HUES64 (cell line): ENCODE data around the gene GABBR1.

Experiments used
- H3K27ac ChIP-seq: 2 replicates; pipeline ENCODE4 v1.7.0; 2013; ENCODE audit warnings: low read depth, low read length, inconsistent platforms
- H3K27me3 ChIP-seq: 2 replicates; pipeline ENCODE4 v1.6.1; 2013; ENCODE audit warnings: mild to moderate bottlenecking, low read length; ENCODE audit not compliant: insufficient read depth
- H3K36me3 ChIP-seq: 2 replicates; pipeline ENCODE4 v1.6.1; 2013; ENCODE audit warnings: mild to moderate bottlenecking, low read length; ENCODE audit not compliant: insufficient read depth
- H3K4me1 ChIP-seq: 2 replicates; pipeline ENCODE4 v1.6.1; 2013; ENCODE audit warnings: mild to moderate bottlenecking, low read length, moderate library complexity; ENCODE audit not compliant: insufficient read depth
- H3K4me3 ChIP-seq: 2 replicates; pipeline ENCODE4 v1.5.1; 2013; ENCODE audit warnings: mild to moderate bottlenecking, low read length, moderate library complexity
- H3K9ac ChIP-seq: 2 replicates; pipeline ENCODE4 v1.6.1; 2013; ENCODE audit warnings: mild to moderate bottlenecking, low read depth, low read length
- H3K9me3 ChIP-seq: 2 replicates; pipeline ENCODE4 v1.6.1; 2013; ENCODE audit warnings: low read depth, low read length; ENCODE audit not compliant: insufficient read depth
- WGBS: fragments of 150-250, 120-280 bp; methylation state at CpG from one replicate; pipeline ENCODE4 v1.1.7; 2013; ENCODE audit warnings: missing lambda C conversion rate; 5-methylcytosine and 5-hydroxymethylcytosine counted together

Gene GABBR1

GRCh38 chr6:29630315-29630714 lies 2.7 kb downstream of the GABBR1 start:
- Histone ChIP-seq H3K36me3 (no peaks in the 10 kb centered on the region), H3K4me3 (peak overlapping the region; percentile 72), H3K4me1 (peaks cover 48% of the 10 kb centered on the region), H3K27ac (no peak overlapping the region), H3K9me3 (no peaks in the 10 kb centered on the region), H3K9ac (no peak overlapping the region), H3K27me3 (no peaks in the 10 kb centered on the region)
- 54% methylated on average over 9 of the region's 9 CpGs for whole genome bisulfite sequencing

DNA sequence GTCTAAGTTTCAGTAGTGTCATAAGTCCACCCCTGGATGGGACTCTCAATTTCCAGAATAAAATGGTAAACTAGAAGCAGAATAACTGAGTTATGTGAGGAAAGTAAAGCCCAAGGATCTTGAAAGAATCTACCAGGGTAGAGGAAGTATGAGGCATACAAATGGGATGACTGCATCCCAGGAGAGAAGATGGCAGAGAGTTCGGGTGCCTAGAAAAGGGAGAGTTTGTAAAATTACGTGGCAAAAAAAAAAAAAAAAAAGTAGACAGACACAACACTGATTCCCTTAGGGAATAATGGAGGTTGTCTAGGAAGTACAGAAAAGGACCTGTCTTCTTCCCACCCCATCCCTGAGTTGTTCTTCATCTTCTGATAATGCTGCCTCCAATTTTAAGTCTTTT lies 3.4 kb downstream of the GABBR1 start:
- H3K27me3 ChIP-seq: no peaks in the 10 kb centered on the region
- no peaks in the 10 kb centered on the region for H3K9me3 ChIP-seq
- no peak overlapping the region for H3K9ac ChIP-seq
- H3K27ac ChIP-seq: no peak overlapping the region
- 67% methylated on average over 1 of the region's 2 CpGs for WGBS
- H3K4me1 ChIP-seq: peaks cover 52% of the 10 kb centered on the region
- H3K36me3 ChIP-seq: no peaks in the 10 kb centered on the region
- H3K4me3 ChIP-seq: peak overlapping the region; percentile 72

DNA sequence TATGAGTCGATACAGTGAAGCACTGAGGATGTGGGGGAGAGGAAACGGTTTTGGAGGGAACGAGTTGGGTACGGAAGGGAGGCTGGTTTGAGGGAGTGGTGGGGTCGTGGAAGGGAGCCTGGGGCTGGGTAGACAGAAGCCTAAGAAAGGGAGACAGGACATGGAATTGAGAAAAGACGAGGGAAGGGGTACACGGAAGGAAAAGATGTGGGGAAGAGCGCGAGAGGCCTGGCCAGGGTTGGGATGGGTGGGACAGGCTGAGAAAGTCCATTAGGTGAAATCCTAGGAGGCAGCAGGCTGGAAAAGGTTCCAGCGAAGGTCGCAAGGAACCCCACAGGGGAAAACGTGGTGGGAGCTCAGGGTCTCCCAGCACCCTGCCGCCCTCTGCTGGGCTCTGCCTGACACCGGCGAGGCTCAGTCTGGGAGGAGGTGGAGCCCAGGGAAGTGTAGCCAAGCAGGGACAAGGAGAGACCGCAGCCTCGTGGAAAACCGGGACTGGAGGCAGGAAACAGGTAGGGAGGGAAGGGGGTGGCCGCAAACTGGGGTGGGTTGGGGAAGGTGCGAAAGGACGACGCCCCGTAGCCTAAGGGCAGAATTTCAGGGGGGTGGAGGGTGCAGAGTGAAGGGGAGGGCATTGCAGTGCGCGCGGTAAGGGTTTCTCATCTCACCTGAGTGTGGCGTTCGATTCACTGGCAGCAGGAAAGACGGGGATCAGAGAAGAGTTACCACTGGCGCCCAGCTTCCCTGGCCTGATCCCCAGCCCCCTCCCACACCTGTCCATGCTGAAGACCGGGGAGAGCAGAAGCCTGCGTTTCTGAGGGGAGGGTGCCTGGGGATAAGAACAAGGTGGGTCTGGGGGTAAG lies 4.3 kb downstream of the GABBR1 start:
- Histone ChIP-seq H3K4me1 (peaks cover 58% of the 10 kb centered on the region), H3K36me3 (peaks cover 6% of the 10 kb centered on the region), H3K27ac (peak overlapping the region; percentile 50), H3K9me3 (no peaks in the 10 kb centered on the region), H3K9ac (peak overlapping the region; percentile 53), H3K4me3 (peak overlapping the region; percentile 72), H3K27me3 (no peaks in the 10 kb centered on the region)
- 1% methylated on average over 32 of the region's 32 CpGs for WGBS

DNA sequence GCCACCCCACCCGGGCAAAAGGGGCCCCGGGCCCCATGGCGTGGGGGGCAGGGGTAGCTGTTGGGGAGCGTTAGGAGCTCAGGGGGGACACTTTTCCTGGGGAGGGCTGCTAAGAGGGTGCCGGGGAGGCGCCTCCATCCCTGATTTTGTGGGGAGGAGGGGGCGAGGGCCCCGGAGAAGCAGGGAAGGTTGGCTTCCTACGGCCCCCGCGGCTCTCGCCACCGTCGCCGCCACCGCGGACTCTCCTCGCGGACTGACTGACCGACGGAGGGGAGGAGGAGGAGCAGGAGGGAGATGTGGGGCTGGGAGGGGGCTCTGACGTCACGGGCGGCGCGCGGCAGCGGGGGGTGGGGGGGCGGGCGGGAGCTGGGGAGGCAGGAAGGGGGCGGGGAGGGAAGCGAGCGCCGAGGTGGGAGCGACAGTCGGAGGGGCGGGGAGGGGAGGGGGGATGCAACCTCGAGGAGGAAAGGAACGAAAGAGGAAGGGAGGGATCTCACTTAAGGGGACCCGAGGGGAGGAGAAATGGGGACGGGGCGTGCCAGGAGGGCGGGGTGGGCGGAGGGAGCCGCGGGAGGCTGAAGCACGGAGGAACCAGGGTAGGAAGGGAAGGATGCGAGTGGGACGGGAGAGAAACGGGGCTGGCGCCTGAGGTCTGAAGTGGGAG lies 5.1 kb downstream of the GABBR1 start:
- peaks cover 14% of the 10 kb centered on the region for H3K36me3 ChIP-seq
- peak overlapping the region; percentile 84 for H3K9ac ChIP-seq
- peak overlapping the region; percentile 80 for H3K4me3 ChIP-seq
- under 1% methylated on average over 50 of the region's 51 CpGs for WGBS
- no peaks in the 10 kb centered on the region for H3K9me3 ChIP-seq
- peaks cover 66% of the 10 kb centered on the region for H3K4me1 ChIP-seq
- H3K27ac ChIP-seq: peak overlapping the region; percentile 86
- no peaks in the 10 kb centered on the region for H3K27me3 ChIP-seq

GRCh38 chr6:29626948-29627754 lies 5.8 kb downstream of the GABBR1 start:
- Histone ChIP-seq H3K9ac (peak overlapping the region; percentile 84), H3K4me1 (peaks cover 73% of the 10 kb centered on the region), H3K9me3 (no peaks in the 10 kb centered on the region), H3K27ac (peak overlapping the region; percentile 86), H3K36me3 (peaks cover 21% of the 10 kb centered on the region), H3K27me3 (no peaks in the 10 kb centered on the region), H3K4me3 (peak overlapping the region; percentile 80)
- under 1% methylated on average over 31 of the region's 31 CpGs for WGBS

GRCh38 chr6:29625337-29625930 lies 7.5 kb downstream of the GABBR1 start:
- WGBS: 14% methylated on average over 7 of the region's 7 CpGs
- peaks cover 38% of the 10 kb centered on the region for H3K36me3 ChIP-seq
- peak overlapping the region; percentile 12; the same call in 1 of the 2 replicates for H3K9ac ChIP-seq
- no peaks in the 10 kb centered on the region for H3K27me3 ChIP-seq
- peak overlapping the region; percentile 80 for H3K4me3 ChIP-seq
- no peaks in the 10 kb centered on the region for H3K9me3 ChIP-seq
- H3K27ac ChIP-seq: peak overlapping the region; percentile 83
- peaks cover 62% of the 10 kb centered on the region for H3K4me1 ChIP-seq

- Histone ChIP-seq H3K9me3 (no peaks in the 10 kb centered on the region), H3K4me3 (peak overlapping the region; percentile 80), H3K36me3 (peaks cover 47% of the 10 kb centered on the region), H3K27me3 (no peaks in the 10 kb centered on the region), H3K27ac (peak overlapping the region; percentile 83), H3K4me1 (peaks cover 53% of the 10 kb centered on the region), H3K9ac (peak overlapping the region; percentile 12; the same call in 1 of the 2 replicates)
- WGBS: under 1% methylated on average over 3 of the region's 3 CpGs
These were observed 8.4 kb downstream of the GABBR1 start for GRCh38 chr6:29624520-29624961.

DNA sequence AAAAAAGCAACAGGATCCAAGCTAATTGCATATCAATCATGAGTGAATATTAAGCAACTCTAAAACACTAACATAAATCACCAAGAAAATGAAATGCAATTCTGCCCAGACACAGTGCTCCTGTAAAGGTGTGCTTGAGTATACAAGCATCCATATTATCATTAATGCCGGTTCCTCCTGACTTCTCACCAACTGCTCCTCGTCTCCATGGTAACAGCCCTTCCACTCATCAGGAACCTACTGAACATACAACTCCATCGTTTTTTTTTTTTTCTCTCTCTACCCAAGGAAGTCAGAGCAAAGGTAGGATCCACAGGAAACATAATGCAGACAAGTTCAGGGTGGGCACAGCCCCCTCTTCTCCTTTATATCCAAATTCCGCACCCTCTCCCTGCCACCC lies 12.4 kb downstream of the GABBR1 start:
- Histone ChIP-seq H3K9ac (no peak overlapping the region), H3K27me3 (no peaks in the 10 kb centered on the region), H3K4me1 (peaks cover 38% of the 10 kb centered on the region), H3K4me3 (no peak overlapping the region), H3K27ac (no peak overlapping the region), H3K9me3 (no peaks in the 10 kb centered on the region), H3K36me3 (peaks cover 81% of the 10 kb centered on the region)
- WGBS: 91% methylated on average over 4 of the region's 4 CpGs

DNA sequence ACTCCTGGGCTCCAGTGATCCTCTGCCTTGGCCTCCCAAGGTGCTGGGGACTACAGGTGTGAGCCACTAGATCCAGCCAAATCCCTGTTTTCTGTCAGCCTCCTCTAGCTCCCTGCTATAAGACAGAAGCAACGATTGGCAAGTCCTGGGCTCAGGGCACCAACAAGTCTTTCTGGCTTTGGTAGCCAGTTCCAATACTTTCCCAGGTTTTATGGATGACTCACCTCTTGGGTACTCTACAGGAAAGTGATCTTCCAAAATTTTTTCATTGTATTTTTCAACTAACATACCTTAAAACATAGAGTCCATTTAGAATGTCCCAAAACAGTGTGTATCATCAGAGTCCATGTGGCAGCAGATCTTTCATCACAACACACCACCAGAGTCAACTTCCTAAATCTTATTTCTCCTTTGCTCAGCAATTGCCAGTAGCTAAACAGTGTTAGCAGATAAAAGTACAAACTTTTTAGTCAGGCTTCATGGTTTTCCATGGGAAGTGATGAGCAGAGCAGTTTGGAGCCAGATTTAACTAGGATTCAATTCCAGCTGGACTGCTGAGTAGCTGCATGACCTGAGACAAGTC lies 13.3 kb downstream of the GABBR1 start:
- Histone ChIP-seq H3K36me3 (peaks cover 91% of the 10 kb centered on the region), H3K27ac (no peak overlapping the region; the same call in 1 of the 2 replicates), H3K27me3 (no peaks in the 10 kb centered on the region), H3K9ac (no peak overlapping the region), H3K9me3 (no peaks in the 10 kb centered on the region), H3K4me3 (no peak overlapping the region), H3K4me1 (peaks cover 29% of the 10 kb centered on the region)
- 97% methylated on average over 1 of the region's 1 CpG for WGBS

DNA sequence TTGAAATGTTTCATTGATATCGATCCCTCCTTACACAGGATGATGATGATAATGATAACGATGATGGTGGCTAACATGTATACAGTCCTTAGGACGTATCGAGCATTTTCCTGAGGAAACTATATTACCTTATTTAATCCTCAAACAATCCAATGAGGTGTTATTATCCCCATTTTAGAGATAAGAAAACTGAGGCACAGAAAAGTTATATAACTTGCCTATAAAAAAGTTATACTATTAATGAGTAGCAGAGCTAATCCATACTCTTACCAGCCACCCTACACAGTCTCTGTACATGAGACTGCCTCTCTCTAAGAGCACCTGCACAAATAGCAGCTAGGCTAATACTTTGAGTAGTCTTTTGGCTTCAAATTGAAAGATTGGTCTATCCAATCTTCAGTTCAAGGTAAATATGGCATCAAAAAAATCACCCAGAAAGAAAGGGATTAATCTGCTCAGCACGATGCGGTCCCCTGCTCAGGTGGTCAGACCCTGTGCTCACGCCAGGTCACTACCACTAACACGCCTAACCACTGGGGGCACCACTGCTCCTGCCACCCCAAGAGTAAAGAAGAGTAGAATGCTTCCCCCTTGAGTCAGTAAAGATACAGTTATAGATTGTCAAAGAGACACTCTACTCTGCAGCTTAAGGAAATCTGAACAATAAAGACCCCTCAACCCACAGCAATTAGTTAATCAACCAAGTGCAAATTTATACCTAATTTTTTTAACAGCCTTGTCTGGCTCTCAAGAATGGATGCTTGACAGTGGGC lies 15.0 kb downstream of the GABBR1 start:
- 91% methylated on average over 6 of the region's 8 CpGs for WGBS
- Histone ChIP-seq H3K4me1 (peaks cover 12% of the 10 kb centered on the region), H3K36me3 (peaks cover 95% of the 10 kb centered on the region), H3K9ac (no peak overlapping the region), H3K27ac (no peak overlapping the region), H3K27me3 (no peaks in the 10 kb centered on the region), H3K9me3 (no peaks in the 10 kb centered on the region), H3K4me3 (no peak overlapping the region)
